Gastroesophageal sphincter (tissue), 4 donors: ENCODE data around the gene SCAP. TPM values are rescaled to one million over a fixed set of nuclear protein-coding genes. Genes with fewer than 3 reads are reported as not detected.

ENCODE experiments used
- ATAC-seq: fragments of 150-250 bp; one replicate; pipeline ENCODE4 v1.9.1; 2016; ENCODE audit warnings: mild to moderate bottlenecking, moderate library complexity
- H3K27ac ChIP-seq, 4 donors: fragments of 200-600 bp; sonication (generic) in 3 of 4; 1 replicate in 3 of 4; 2 replicates in 1 of 4; pipeline ENCODE4 v1.5.1; 2016 to 2019
- H3K27me3 ChIP-seq: fragments of 200-600 bp; sonication (generic); one replicate; pipeline ENCODE4 v1.5.1; 2019
- H3K36me3 ChIP-seq, 2 donors: fragments of 200-600 bp; sonication (generic); one replicate each; pipeline ENCODE4 v1.5.1; 2019; ENCODE audit warnings: control low read depth in 1 of 2
- H3K4me1 ChIP-seq, 3 donors: fragments of 200-600 bp; sonication (generic); 1 replicate in 2 of 3; 2 replicates in 1 of 3; pipeline ENCODE4 v1.5.1; 2016 to 2019; ENCODE audit warnings: control low read depth in 2 of 3
- H3K4me3 ChIP-seq, 2 donors: fragments of 200-600 bp; sonication (generic); one replicate each; pipeline ENCODE4 v1.5.1; 2019; ENCODE audit warnings: mild to moderate bottlenecking in 1 of 2, moderate library complexity in 1 of 2
- H3K9me3 ChIP-seq, 3 donors: fragments of 200-600 bp; sonication (generic); one replicate each; pipeline ENCODE4 v1.5.1; 2017 to 2019; ENCODE audit warnings: control low read depth in 2 of 3
- CTCF ChIP-seq, 4 experiments: fragments of 200-600 bp in 2 of 4; fragments of 450-650 bp in 2 of 4; sonication (generic) in 1 of 4; IDR thresholded peaks; one replicate each; pipeline ENCODE4 v1.5.1; 2017 to 2019; ENCODE audit warnings: antibody characterized with exemption in 4 of 4, mild to moderate bottlenecking in 2 of 4, moderate library complexity in 2 of 4
- EP300 ChIP-seq: sonication (generic); formaldehyde crosslinking; IDR thresholded peaks from one replicate; pipeline ENCODE4 v1.6.1; 2017; ENCODE audit warnings: antibody characterized with exemption, mild to moderate bottlenecking
- POLR2A ChIP-seq, 2 donors: fragments of 450-650 bp; IDR thresholded peaks; one replicate each; pipeline ENCODE4 v1.6.1; 2017; ENCODE audit warnings: antibody characterized with exemption in 2 of 2, mild to moderate bottlenecking in 2 of 2, moderate library complexity in 1 of 2
- POLR2AphosphoS5 ChIP-seq: sonication (generic); formaldehyde crosslinking; IDR thresholded peaks from one replicate; pipeline ENCODE4 v1.6.1; 2017; ENCODE audit warnings: antibody characterized with exemption
- WGBS, 2 donors: methylation state at CpG; one replicate each; pipeline ENCODE4 v1.1.5; 2018; ENCODE audit warnings: low coverage in 1 of 2; 5-methylcytosine and 5-hydroxymethylcytosine counted together
- total RNA-seq, 4 donors: library from RNA; depleted of rRNA; stranded (reverse); fragments of >200 nt; gene quantifications; one replicate each; pipeline ENCODE4 v1.1.0, GENCODE V29; 2016

The SCAP gene
- total RNA-seq, 4 donors from 2014 or later: 58.8 to 93.5 (median 71.5) TPM

- 71 to 83% methylated on average over 6 to 15 of the region's 15 CpGs for WGBS, 2 donors
- peaks cover 0 to 19% (median 11%) of the 10 kb centered on the region in 3 donors for H3K4me1 ChIP-seq
These were observed 51.0 kb downstream of the SCAP start for GRCh38 chr3:47424434-47425382.

DNA sequence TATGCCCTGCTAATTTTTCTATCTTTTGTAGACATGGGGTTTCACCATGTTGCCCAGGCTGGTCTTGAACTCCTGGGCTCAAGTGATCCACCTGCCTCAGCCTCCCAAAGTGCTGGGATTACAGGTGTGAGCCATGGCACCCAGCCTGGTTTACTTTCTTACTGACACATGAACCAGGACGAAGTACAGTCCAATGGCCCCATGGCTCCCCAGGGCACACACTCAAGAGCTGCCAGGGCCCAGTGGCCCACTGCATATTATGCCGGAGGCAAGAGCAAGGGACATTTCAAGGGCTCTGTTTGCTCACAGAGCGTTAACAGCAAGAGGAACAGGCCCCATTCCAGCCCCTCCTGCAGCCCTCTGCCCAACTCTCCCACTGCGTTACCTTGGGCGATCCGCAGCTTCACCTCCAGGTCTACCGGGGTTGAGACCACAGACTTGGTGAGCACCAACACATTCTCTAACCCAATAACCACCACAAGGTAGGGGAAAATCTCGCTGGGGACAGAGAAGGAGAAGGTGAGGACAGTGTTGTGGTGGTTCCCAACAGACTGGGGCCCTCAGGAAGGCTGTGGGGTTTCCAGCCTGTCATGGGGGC, 52.1 kb downstream of the SCAP start:
- H3K27me3 ChIP-seq: no peaks in the 10 kb centered on the region
- no peak overlapping the region for H3K4me3 ChIP-seq
- 100% methylated on average over 1 of the region's 8 CpGs; no CpG with 5 or more reads in 1 of the 2 donors for WGBS, 2 donors
- H3K9me3 ChIP-seq: no peaks in the 10 kb centered on the region
- ATAC-seq: no peak
- TF ChIP-seq EP300: no peak
- no peak for TF ChIP-seq POLR2A (IDR thresholded peaks at IDR 0.05)
- TF ChIP-seq POLR2AphosphoS5: no peak
- TF ChIP-seq CTCF (IDR thresholded peaks at IDR 0.05): no peak
- peaks cover 0 to 92% of the 10 kb centered on the region in 2 donors for H3K36me3 ChIP-seq
- H3K4me1 ChIP-seq: peaks cover 0 to 19% (median 11%) of the 10 kb centered on the region in 3 donors
- no peak overlapping the region for H3K27ac ChIP-seq

More at GRCh38 chr3:47424434-47425382, 51.0 kb downstream of the SCAP start:
- Histone ChIP-seq H3K36me3 (peaks cover 0 to 83% of the 10 kb centered on the region in 2 donors), H3K4me3 (no peak overlapping the region), H3K27me3 (no peaks in the 10 kb centered on the region), H3K27ac (no peak overlapping the region), H3K9me3 (no peaks in the 10 kb centered on the region)
- TF ChIP-seq POLR2AphosphoS5 (no peak), CTCF (IDR thresholded peaks at IDR 0.05) (no peak), EP300 (no peak), POLR2A (IDR thresholded peaks at IDR 0.05) (no peak)
- ATAC-seq: no peak

- Histone ChIP-seq H3K4me3 (no peak overlapping the region), H3K36me3 (peaks cover 0 to 91% of the 10 kb centered on the region in 2 donors), H3K4me1 (peaks cover 0 to 19% (median 11%) of the 10 kb centered on the region in 3 donors), H3K9me3 (no peaks in the 10 kb centered on the region), H3K27me3 (no peaks in the 10 kb centered on the region), H3K27ac (no peak overlapping the region)
- WGBS, 2 donors: 85 to 88% methylated on average over 5 to 7 of the region's 9 CpGs
- TF ChIP-seq EP300 (no peak), POLR2AphosphoS5 (no peak)
- ATAC-seq: no peak
These were observed 53.0 kb downstream of the SCAP start for GRCh38 chr3:47422743-47423142.

GRCh38 chr3:47421741-47422649, 53.7 kb downstream of the SCAP start:
- H3K36me3 ChIP-seq: peaks cover 0 to 90% of the 10 kb centered on the region in 2 donors
- H3K27ac ChIP-seq: peak overlapping the region in 3 of 4 donors; percentile 71 to 74 (median 72)
- TF ChIP-seq EP300 (no peak), CTCF (IDR thresholded peaks at IDR 0.05) (peak in 2 of 4 experiments; percentile 8 to 13)
- no peak overlapping the region for H3K4me3 ChIP-seq
- H3K4me1 ChIP-seq: peaks cover 0 to 19% (median 11%) of the 10 kb centered on the region in 3 donors
- H3K27me3 ChIP-seq: no peaks in the 10 kb centered on the region
- WGBS, 2 donors: 100% methylated on average over 1 of the region's 13 CpGs; no CpG with 5 or more reads in 1 of the 2 donors
- H3K9me3 ChIP-seq: no peaks in the 10 kb centered on the region
- ATAC-seq: no peak
